ENCODE data around the gene APP. TPM values are rescaled to one million over a fixed set of nuclear protein-coding genes. Genes with fewer than 3 reads are reported as not detected.

The APP gene
- total RNA-seq, 1 experiment from 2014 or later = 329 TPM

- DNase-seq (ENCODE audit: low read depth) = peak; percentile 73
Observed at GRCh38 chr21:25831300-25831960, 339.1 kb downstream of the APP start.
